Fibroblast of mammary gland (primary cell): ENCODE measurements around the gene AGAP1.

Experiments used
- DNase-seq: peaks from one replicate; pipeline ENCODE4 v3.0.0-alpha.2; 2010; ENCODE audit warnings: low read depth
- H3K4me3 ChIP-seq: 2 replicates; pipeline ENCODE4 v1.5.1; 2011; ENCODE audit warnings: low read depth, mild to moderate bottlenecking, low read length, moderate library complexity; ENCODE audit not compliant: control insufficient read depth
- TF ChIP-seq, protein P1 (sequence below): conservative IDR thresholded peaks from 2 replicates; pipeline ENCODE4 v1.5.1; 2011; ENCODE audit warnings: low read depth, low read length, inconsistent platforms; ENCODE audit not compliant: control insufficient read depth, insufficient read depth

The AGAP1 gene

GRCh38 chr2:235638541-235639427, 144.9 kb downstream of the AGAP1 start:
- TF ChIP-seq, protein P1, sequence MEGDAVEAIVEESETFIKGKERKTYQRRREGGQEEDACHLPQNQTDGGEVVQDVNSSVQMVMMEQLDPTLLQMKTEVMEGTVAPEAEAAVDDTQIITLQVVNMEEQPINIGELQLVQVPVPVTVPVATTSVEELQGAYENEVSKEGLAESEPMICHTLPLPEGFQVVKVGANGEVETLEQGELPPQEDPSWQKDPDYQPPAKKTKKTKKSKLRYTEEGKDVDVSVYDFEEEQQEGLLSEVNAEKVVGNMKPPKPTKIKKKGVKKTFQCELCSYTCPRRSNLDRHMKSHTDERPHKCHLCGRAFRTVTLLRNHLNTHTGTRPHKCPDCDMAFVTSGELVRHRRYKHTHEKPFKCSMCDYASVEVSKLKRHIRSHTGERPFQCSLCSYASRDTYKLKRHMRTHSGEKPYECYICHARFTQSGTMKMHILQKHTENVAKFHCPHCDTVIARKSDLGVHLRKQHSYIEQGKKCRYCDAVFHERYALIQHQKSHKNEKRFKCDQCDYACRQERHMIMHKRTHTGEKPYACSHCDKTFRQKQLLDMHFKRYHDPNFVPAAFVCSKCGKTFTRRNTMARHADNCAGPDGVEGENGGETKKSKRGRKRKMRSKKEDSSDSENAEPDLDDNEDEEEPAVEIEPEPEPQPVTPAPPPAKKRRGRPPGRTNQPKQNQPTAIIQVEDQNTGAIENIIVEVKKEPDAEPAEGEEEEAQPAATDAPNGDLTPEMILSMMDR: peak; percentile 10
- no peak for DNase-seq
- H3K4me3 ChIP-seq: no peak overlapping the region

GRCh38 chr2:235639428-235639773, 145.6 kb downstream of the AGAP1 start:
- H3K4me3 ChIP-seq: no peak overlapping the region

DNA sequence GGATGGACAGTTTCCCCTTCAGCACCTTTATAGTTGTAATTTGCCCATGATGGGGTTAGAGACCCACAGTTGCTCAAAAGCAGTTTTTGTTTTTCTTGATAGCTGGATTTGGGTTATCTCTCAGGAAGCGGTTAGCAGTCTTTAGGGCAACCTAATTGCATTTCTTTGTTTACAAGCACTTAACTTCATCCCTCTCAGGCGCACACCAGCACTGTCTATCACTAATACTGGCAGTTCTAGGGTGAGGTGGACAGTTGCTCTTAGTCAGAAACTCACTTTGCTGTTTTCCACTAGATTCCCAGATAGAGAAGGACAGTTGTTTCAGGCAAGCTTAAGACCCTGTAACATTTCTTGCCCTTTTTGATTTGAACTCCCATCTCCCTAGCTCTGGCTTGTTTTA, 146.0 kb downstream of the AGAP1 start:
- H3K4me3 ChIP-seq: no peak overlapping the region
- DNase-seq: no peak
- TF ChIP-seq, protein P1: no peak

More at GRCh38 chr2:235639428-235639773, 145.6 kb downstream of the AGAP1 start:
- DNase-seq: peak; percentile 93
- TF ChIP-seq, protein P1: no peak

DNA sequence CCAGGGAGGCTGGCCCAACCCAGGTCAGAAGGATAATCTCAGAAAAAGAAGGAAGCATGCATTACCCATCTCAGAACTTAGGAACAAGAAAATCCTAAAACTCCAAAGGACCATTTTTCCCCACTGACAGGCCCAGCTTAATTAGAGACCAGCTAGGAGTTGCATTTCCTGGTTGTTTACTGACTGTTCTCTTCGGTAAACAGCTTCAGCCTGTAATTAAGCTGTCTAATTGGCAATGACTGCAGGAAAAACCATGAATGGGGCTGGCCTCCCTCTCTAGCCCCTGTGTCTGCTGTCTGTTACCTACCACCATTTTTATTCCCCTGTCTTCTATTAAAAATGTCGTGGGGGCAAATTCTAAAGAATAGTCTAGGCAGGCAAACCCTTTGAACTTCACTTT, 146.5 kb downstream of the AGAP1 start:
- no peak for DNase-seq
- TF ChIP-seq, protein P1: no peak
- no peak overlapping the region for H3K4me3 ChIP-seq

GRCh38 chr2:235640926-235641723, 147.3 kb downstream of the AGAP1 start:
- TF ChIP-seq, protein P1: no peak
- peak; percentile 53 for DNase-seq
- no peak overlapping the region for H3K4me3 ChIP-seq

DNA sequence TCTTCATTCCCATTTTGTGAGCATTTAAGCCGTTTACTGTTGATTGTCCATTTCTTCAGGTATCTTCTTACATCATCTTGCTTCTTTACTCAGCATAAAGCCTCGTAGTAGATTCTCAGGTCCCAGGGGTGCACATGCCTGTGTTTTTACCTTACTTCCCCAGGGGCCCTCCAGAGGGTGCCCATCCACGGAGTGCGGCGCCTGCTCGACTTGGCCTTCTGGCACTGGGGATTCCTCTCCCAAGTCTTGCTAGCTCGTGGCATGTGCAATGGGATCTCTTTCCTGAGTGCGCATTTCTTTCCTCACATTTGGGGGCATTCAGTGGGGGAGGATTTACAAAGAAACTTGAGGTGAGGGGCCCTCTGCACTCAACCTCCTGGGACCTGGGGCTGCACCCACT, 148.1 kb downstream of the AGAP1 start:
- TF ChIP-seq, protein P1: no peak
- no peak overlapping the region for H3K4me3 ChIP-seq
- no peak for DNase-seq
